GM12878 (cell line): Measurements from ENCODE around the gene PPP1R26. TPM values are rescaled to one million over a fixed set of nuclear protein-coding genes. Genes with fewer than 3 reads are reported as not detected.

Experiments used
- ATAC-seq: fragments of 200-7000 bp; cut with Tn5 transposase; 3 replicates; pipeline ENCODE4 v1.9.1; 2020; ENCODE audit warnings: mild to moderate bottlenecking, moderate library complexity
- BruUV-seq: library from RNA; stranded (reverse); fragments of 400-500 nt; replicated peaks from 2 replicates; lab custom pipeline; 2021; lab: Mats Ljungman, UMichigan
- CTCF ChIA-PET: fragments of 300-600 bp; sonication (Branson Sonifier 250); formaldehyde crosslinking; extraction: SDS; loops from one replicate; lab custom pipeline; 2021; ENCODE audit warnings: inconsistent platforms; lab: Yijun Ruan, JAX
- POLR2A ChIA-PET: fragments of 350-600 bp; formaldehyde crosslinking; extraction: SDS; loops from one replicate; lab custom pipeline; 2021; ENCODE audit warnings: inconsistent platforms; lab: Charles Lee
- RAD21 ChIA-PET: fragments of 300-600 bp; sonication (Branson Sonifier 250); formaldehyde crosslinking; loops from one replicate; lab custom pipeline; 2023; ENCODE audit warnings: antibody characterized with exemption; ENCODE audit not compliant: unreplicated experiment; lab: Charles Lee
- SMC1A ChIA-PET: fragments of 300-600 bp; sonication (Branson Sonifier 250); formaldehyde crosslinking; loops from one replicate; lab custom pipeline; 2023; ENCODE audit not compliant: unreplicated experiment, uncharacterized antibody; lab: Charles Lee
- DNase-seq: peaks from one replicate; pipeline ENCODE4 v3.0.0-alpha.2; 2011; ENCODE audit warnings: low read depth, low spot score
- FAIRE-seq: peaks from 3 replicates; lab custom pipeline; 2011; peaks lifted over from hg19 to GRCh38; lab: Jason Lieb, UNC
- H2AFZ ChIP-seq: 2 replicates; pipeline ENCODE4 v1.6.0; 2011; ENCODE audit warnings: low read depth, low read length, control low read depth; ENCODE audit not compliant: control insufficient read depth
- H3K27ac ChIP-seq: 2 replicates; pipeline ENCODE4 v1.5.1; 2011; ENCODE audit warnings: control low read depth; ENCODE audit not compliant: control insufficient read depth, insufficient read depth
- H3K27me3 ChIP-seq, 2 experiments: replicated peaks in 1 of 2; 2 replicates each; pipeline versions ENCODE4 v1.6.0 to v1.6.1; 2011; ENCODE audit warnings: low read length in 1 of 2; ENCODE audit not compliant: control insufficient read depth in 2 of 2, insufficient read depth in 2 of 2
- H3K36me3 ChIP-seq, 2 experiments: 2 replicates each; pipeline ENCODE4 v1.5.1; 2011; ENCODE audit warnings: low read length in 1 of 2; ENCODE audit not compliant: control insufficient read depth in 2 of 2, insufficient read depth in 2 of 2
- H3K4me1 ChIP-seq: 2 replicates; pipeline ENCODE4 v1.6.1; 2011; ENCODE audit warnings: mild to moderate bottlenecking, low read length, moderate library complexity, mixed read lengths; ENCODE audit not compliant: control insufficient read depth, insufficient read depth
- H3K4me2 ChIP-seq: 2 replicates; pipeline ENCODE4 v1.6.0; 2011; ENCODE audit warnings: control low read depth; ENCODE audit not compliant: control insufficient read depth, insufficient read depth
- H3K4me3 ChIP-seq: fragments of 200-600 bp; sonication (generic); 2 replicates; pipeline ENCODE4 v1.5.1; 2016
- H3K79me2 ChIP-seq: 2 replicates; pipeline ENCODE4 v1.6.0; 2011; ENCODE audit warnings: low read length; ENCODE audit not compliant: control insufficient read depth, insufficient read depth
- H3K9ac ChIP-seq: 2 replicates; pipeline ENCODE4 v1.8.0; 2011; ENCODE audit warnings: low read length, control low read depth, mixed read lengths; ENCODE audit not compliant: control insufficient read depth, insufficient read depth
- H3K9me3 ChIP-seq: replicated peaks from 3 replicates; pipeline ENCODE4 v1.5.1; 2011; ENCODE audit warnings: mild to moderate bottlenecking, low read length; ENCODE audit not compliant: control insufficient read depth, insufficient read depth
- H4K20me1 ChIP-seq: 2 replicates; pipeline ENCODE4 v1.6.0; 2011; ENCODE audit not compliant: control insufficient read depth, insufficient read depth
- BRCA1 ChIP-seq: IDR thresholded peaks from 2 replicates; pipeline ENCODE4 v1.6.1; 2011; ENCODE audit warnings: low read depth, low read length, improper control_type of control experiment
- CHD4 ChIP-seq: fragments of 200-600 bp; sonication (generic); IDR thresholded peaks from 2 replicates; pipeline ENCODE4 v1.6.1; 2016; ENCODE audit warnings: mild to moderate bottlenecking
- HDAC2 ChIP-seq: fragments of 200-600 bp; sonication (generic); IDR thresholded peaks from 2 replicates; pipeline ENCODE4 v1.6.1; 2017
- IRF5 ChIP-seq: fragments of 450-650 bp; IDR thresholded peaks from 2 replicates; pipeline ENCODE4 v1.6.1; 2017; ENCODE audit warnings: borderline replicate concordance
- KLF5 ChIP-seq: fragments of 450-650 bp; IDR thresholded peaks from 2 replicates; pipeline ENCODE4 v1.6.1; 2014; ENCODE audit warnings: mild to moderate bottlenecking; ENCODE audit not compliant: partially characterized antibody
- NFIC ChIP-seq: IDR thresholded peaks from 2 replicates; pipeline ENCODE4 v1.6.1; 2012; ENCODE audit warnings: low read depth, mild to moderate bottlenecking, inconsistent platforms, low read length, moderate library complexity
- SREBF2 ChIP-seq: IDR thresholded peaks from 2 replicates; pipeline ENCODE4 v1.6.1; 2012; ENCODE audit warnings: mild to moderate bottlenecking, low read length
- USF1 ChIP-seq: IDR thresholded peaks from 2 replicates; pipeline ENCODE4 v1.6.1; 2011; ENCODE audit warnings: borderline replicate concordance, low read depth, mild to moderate bottlenecking, moderate library complexity, mixed read lengths, low read length; ENCODE audit not compliant: insufficient read depth; ENCODE audit errors: extremely low read length
- WRNIP1 ChIP-seq: IDR thresholded peaks from 2 replicates; pipeline ENCODE4 v1.6.1; 2011; ENCODE audit warnings: low read depth, low read length, improper control_type of control experiment, borderline replicate concordance
- ZBTB33 ChIP-seq: fragments of 450-650 bp; IDR thresholded peaks from 2 replicates; pipeline ENCODE4 v1.6.1; 2017; ENCODE audit warnings: mild to moderate bottlenecking
- ZSCAN29 ChIP-seq: fragments of 450-650 bp; IDR thresholded peaks from 2 replicates; pipeline ENCODE4 v1.6.1; 2017; ENCODE audit warnings: mild to moderate bottlenecking, moderate library complexity
- WGBS: methylation state at CpG from one replicate; pipeline ENCODE4 v1.1.6; 2016; ENCODE audit warnings: low lambda C conversion rate; ENCODE audit not compliant: insufficient replicate concordance, insufficient coverage; ENCODE audit errors: missing lambda C conversion rate; 5-methylcytosine and 5-hydroxymethylcytosine counted together
- in situ Hi-C: fragments of 300-500 bp; cut with MboI; formaldehyde crosslinking; loops from 9 replicates; pipeline ENCODE4 v1.14.3; 2018; ENCODE audit warnings: mixed read lengths
- intact Hi-C: fragments of 100-400 bp; cut with micrococcal nuclease; formaldehyde crosslinking; loops from one replicate; pipeline ENCODE4 v1.14.2; 2022; ENCODE audit not compliant: unreplicated experiment
- polyA plus RNA-seq, 11 experiments: library from polyadenylated mRNA; depleted of rRNA in 4 of 11; unstranded in 6 of 11; stranded (reverse) in 5 of 11; fragments of >200 nt; fragmentation: Nextera tagmentation in 4 of 11; fragmentation: Illumina TruSeq in 1 of 11; extraction: Ambion mirVana in 4 of 11; extraction: Trizol in 1 of 11; gene quantifications; 1 replicate in 1 of 11; 2 replicates in 10 of 11; pipeline versions ENCODE4 v1.2.1 to v1.2.3, GENCODE V29; 2011 to 2016; ENCODE audit warnings: inconsistent platforms in 2 of 11, missing spikeins in 2 of 11, low read depth in 1 of 11
- total RNA-seq, 4 experiments: library from RNA; depleted of rRNA in 3 of 4; stranded (reverse); fragments of >200 nt in 3 of 4; fragmentation: Illumina TruSeq in 1 of 4; extraction: Trizol in 1 of 4; gene quantifications; 2 replicates each; pipeline versions ENCODE4 v1.2.1 to v1.2.3, GENCODE V29; 2013 to 2021

Gene PPP1R26
- total and polyA plus RNA-seq, 10 of the 15 experiments (the other 5 are each of a cell fraction or from before 2014, with no cell fraction given) = 0.02 to 1.9 (median 0.18) TPM

- Histone ChIP-seq H3K4me3 (no peak overlapping the region), H3K4me2 (no peak overlapping the region), H4K20me1 (no peaks in the 10 kb centered on the region), H3K36me3 (no peaks in the 10 kb centered on the region), H3K27me3 (no peaks in the 10 kb centered on the region), H3K79me2 (no peaks in the 10 kb centered on the region), H3K4me1 (no peaks in the 10 kb centered on the region), H3K9me3 (no peaks in the 10 kb centered on the region), H2AFZ (no peak overlapping the region), H3K9ac (no peak overlapping the region), H3K27ac (no peak overlapping the region)
- ChIA-PET SMC1A (no interaction called here), RAD21 (no interaction called here), CTCF (no interaction called here), POLR2A (no interaction called here)
- 43% methylated on average over 12 of the region's 12 CpGs for WGBS
- intact Hi-C loops = no loop called here
- TF ChIP-seq ZSCAN29 = no peak
- TF ChIP-seq NFIC = no peak
- no peak for TF ChIP-seq KLF5
- TF ChIP-seq BRCA1 = no peak
- TF ChIP-seq HDAC2 = no peak
- TF ChIP-seq IRF5 = no peak
- no TSS peak for BruUV-seq
- FAIRE-seq (no peak), DNase-seq (no peak), ATAC-seq (no peak)
- in situ Hi-C loops = no loop called here
Measured at GRCh38 chr9:135439916-135440315, 39.7 kb upstream of the PPP1R26 start.

- ChIA-PET CTCF (no interaction called here), SMC1A (no interaction called here), RAD21 (no interaction called here), POLR2A (no interaction called here)
- intact Hi-C loops = no loop called here
- Histone ChIP-seq H3K4me3 (no peak overlapping the region), H3K79me2 (no peaks in the 10 kb centered on the region), H3K9ac (no peak overlapping the region), H3K4me1 (no peaks in the 10 kb centered on the region), H3K27ac (no peak overlapping the region), H3K9me3 (no peaks in the 10 kb centered on the region), H2AFZ (no peak overlapping the region), H3K36me3 (no peaks in the 10 kb centered on the region), H4K20me1 (no peaks in the 10 kb centered on the region), H3K27me3 (no peaks in the 10 kb centered on the region), H3K4me2 (no peak overlapping the region)
- BruUV-seq = no TSS peak
- WGBS = 62% methylated on average over 10 of the region's 10 CpGs
- in situ Hi-C loops = no loop called here
- DNase-seq (no peak), ATAC-seq (no peak), FAIRE-seq (no peak)
- TF ChIP-seq USF1 (no peak), CHD4 (no peak), ZBTB33 (no peak), SREBF2 (no peak), WRNIP1 (no peak)
Measured at GRCh38 chr9:135440620-135441019, 39.0 kb upstream of the PPP1R26 start.
